HCT116 (cell line): Measurements from ENCODE around the gene KANK4. TPM values are rescaled to one million over a fixed set of nuclear protein-coding genes. Genes with fewer than 3 reads are reported as not detected.

ENCODE experiments used
- ATAC-seq: fragments of 200-7000 bp; cut with Tn5 transposase; 2 replicates; pipeline ENCODE4 v1.9.1; 2020; ENCODE audit warnings: mild to moderate bottlenecking, moderate library complexity
- BruUV-seq: library from RNA; stranded (reverse); fragments of 400-500 nt; replicated peaks from 2 replicates; lab custom pipeline; 2021; lab: Mats Ljungman, UMichigan
- CTCF ChIA-PET: fragments of 300-600 bp; sonication (Branson Sonifier 250); formaldehyde crosslinking; loops from one replicate; lab custom pipeline; 2021; ENCODE audit warnings: antibody characterized with exemption; lab: Charles Lee
- POLR2A ChIA-PET: fragments of 300-600, 350-600 bp; sonication (Branson Sonifier 250); formaldehyde crosslinking; loops from one replicate; lab custom pipeline; 2021; ENCODE audit warnings: antibody characterized with exemption; lab: Charles Lee
- RAD21 ChIA-PET, 2 experiments: fragments of 300-600 bp; sonication (Branson Sonifier 250); formaldehyde crosslinking; loops; one replicate each; lab custom pipeline; 2023; ENCODE audit warnings: low total read pairs in 2 of 2; ENCODE audit not compliant: uncharacterized antibody in 2 of 2, unreplicated experiment in 2 of 2, low non-redundant PET in 1 of 2; lab: Charles Lee
- DNase-seq: peaks from one replicate; pipeline ENCODE4 v3.0.0-alpha.2; 2010; ENCODE audit warnings: low read depth, low spot score
- H2AFZ ChIP-seq: fragments of 200-600 bp; shearing (Covaris generic), sonication (generic); 2 replicates; pipeline ENCODE4 v1.6.1; 2017; ENCODE audit warnings: low read depth, mixed run types, mixed read lengths, antibody characterized with exemption, low read length; ENCODE audit not compliant: poor library complexity, severe bottlenecking
- H3K27ac ChIP-seq: 2 replicates; pipeline ENCODE4 v1.5.1; 2012; ENCODE audit warnings: low read depth, low read length
- H3K27me3 ChIP-seq: fragments of 200-600 bp; sonication (generic); 2 replicates; pipeline ENCODE4 v1.6.1; 2016; ENCODE audit warnings: mixed run types, low read length, mixed read lengths; ENCODE audit not compliant: insufficient read depth
- H3K36me3 ChIP-seq, 2 experiments: fragments of 200-500 bp in 1 of 2; fragments of 200-600 bp in 1 of 2; sonication (Bioruptor generic) in 1 of 2; sonication (generic) in 1 of 2; 2 replicates each; pipeline versions ENCODE4 v1.5.1 to v1.6.1; 2014 to 2016; ENCODE audit warnings: low read length in 2 of 2, inconsistent platforms in 1 of 2, mixed read lengths in 1 of 2, mixed run types in 1 of 2; ENCODE audit not compliant: insufficient read depth in 2 of 2, control insufficient read depth in 1 of 2
- H3K4me1 ChIP-seq, 2 experiments: fragments of 200-600 bp in 1 of 2; sonication (generic) in 1 of 2; 2 replicates each; pipeline versions ENCODE4 v1.5.1 to v1.6.1; 2012 to 2017; ENCODE audit warnings: low read length in 2 of 2, inconsistent platforms in 1 of 2, mild to moderate bottlenecking in 1 of 2, mixed read lengths in 1 of 2, mixed run types in 1 of 2, moderate library complexity in 1 of 2; ENCODE audit not compliant: insufficient read depth in 2 of 2, control insufficient read depth in 1 of 2
- H3K4me2 ChIP-seq: fragments of 200-600 bp; sonication (generic); 2 replicates; pipeline ENCODE4 v1.6.1; 2017; ENCODE audit warnings: mixed run types, low read length, mixed read lengths
- H3K4me3 ChIP-seq, 2 experiments: fragments of 200-600 bp in 1 of 2; sonication (generic) in 1 of 2; replicated peaks in 1 of 2; 2 replicates each; pipeline ENCODE4 v1.5.1; 2011 to 2016; ENCODE audit warnings: low read length in 2 of 2, control low read depth in 1 of 2, low read depth in 1 of 2, mild to moderate bottlenecking in 1 of 2, mixed read lengths in 1 of 2, mixed run types in 1 of 2
- H3K79me2 ChIP-seq: fragments of 200-600 bp; sonication (generic); 2 replicates; pipeline ENCODE4 v1.6.1; 2017; ENCODE audit warnings: mild to moderate bottlenecking, mixed run types, low read length, moderate library complexity, mixed read lengths; ENCODE audit not compliant: insufficient read depth
- H3K9ac ChIP-seq: fragments of 200-600 bp; sonication (generic); 2 replicates; pipeline ENCODE4 v1.6.1; 2016; ENCODE audit warnings: low read length, mixed read lengths
- H3K9me2 ChIP-seq: fragments of 200-600 bp; sonication (generic), shearing (Covaris generic); 2 replicates; pipeline ENCODE4 v1.6.1; 2017; ENCODE audit warnings: mixed run types, mild to moderate bottlenecking, moderate library complexity; ENCODE audit not compliant: insufficient read depth
- H3K9me3 ChIP-seq, 2 experiments: fragments of 200-500 bp in 1 of 2; fragments of 200-600 bp in 1 of 2; sonication (Bioruptor generic) in 1 of 2; sonication (generic) in 1 of 2; 2 replicates each; pipeline ENCODE4 v1.6.1; 2014 to 2017; ENCODE audit warnings: low read length in 2 of 2, mixed read lengths in 2 of 2, inconsistent platforms in 1 of 2, low read depth in 1 of 2, mild to moderate bottlenecking in 1 of 2, mixed run types in 1 of 2, moderate library complexity in 1 of 2; ENCODE audit not compliant: control insufficient read depth in 1 of 2, insufficient read depth in 1 of 2
- H4K20me1 ChIP-seq: fragments of 200-600 bp; sonication (generic), shearing (Covaris generic); 2 replicates; pipeline ENCODE4 v1.6.1; 2017; ENCODE audit warnings: mixed run types, mild to moderate bottlenecking, moderate library complexity; ENCODE audit not compliant: insufficient read depth
- CBX3 ChIP-seq: IDR thresholded peaks from 2 replicates; pipeline ENCODE4 v1.6.1; 2012; ENCODE audit warnings: low read depth
- EZH2 ChIP-seq: fragments of 200-600 bp; sonication (generic); IDR thresholded peaks from 2 replicates; pipeline ENCODE4 v1.6.1; 2017; ENCODE audit warnings: antibody characterized with exemption, mixed run types
- EZH2phosphoT487 ChIP-seq: fragments of 200-600 bp; IDR thresholded peaks from 2 replicates; pipeline ENCODE4 v1.6.1; 2018; ENCODE audit warnings: antibody characterized with exemption, borderline replicate concordance
- FOSL1 ChIP-seq: IDR thresholded peaks from 2 replicates; pipeline ENCODE4 v1.6.1; 2012; ENCODE audit warnings: low read depth
- JUND ChIP-seq: IDR thresholded peaks from 2 replicates; pipeline ENCODE4 v1.6.1; 2012
- POLR2A ChIP-seq: IDR thresholded peaks from 2 replicates; pipeline ENCODE4 v1.7.0; 2011; ENCODE audit warnings: borderline replicate concordance; ENCODE audit not compliant: insufficient read depth, insufficient read length; ENCODE audit errors: extremely low read depth
- POLR2AphosphoS5 ChIP-seq: IDR thresholded peaks from 2 replicates; pipeline ENCODE4 v1.6.1; 2011; ENCODE audit warnings: mild to moderate bottlenecking, low read depth, low read length, moderate library complexity
- RAD21 ChIP-seq: IDR thresholded peaks from 2 replicates; pipeline ENCODE4 v1.6.1; 2012; ENCODE audit warnings: low read depth, mild to moderate bottlenecking
- SIN3A ChIP-seq: IDR thresholded peaks from 2 replicates; pipeline ENCODE4 v1.6.1; 2012; ENCODE audit warnings: low read depth
- SP1 ChIP-seq: IDR thresholded peaks from 2 replicates; pipeline ENCODE4 v1.6.1; 2012; ENCODE audit warnings: low read depth
- TCF7L2 ChIP-seq: IDR thresholded peaks from 2 replicates; pipeline ENCODE4 v1.7.0; 2011; ENCODE audit warnings: borderline replicate concordance, inconsistent platforms; ENCODE audit not compliant: insufficient read depth, insufficient read length; ENCODE audit errors: extremely low read depth
- YY1 ChIP-seq: IDR thresholded peaks from 2 replicates; pipeline ENCODE4 v1.6.1; 2011; ENCODE audit warnings: low read length, low read depth, moderate library complexity, mild to moderate bottlenecking; ENCODE audit not compliant: insufficient replicate concordance; ENCODE audit errors: extremely low read depth
- ZBTB33 ChIP-seq: IDR thresholded peaks from 2 replicates; pipeline ENCODE4 v1.6.1; 2011; ENCODE audit warnings: mild to moderate bottlenecking, low read length, moderate library complexity; ENCODE audit not compliant: insufficient replicate concordance; ENCODE audit errors: extremely low read depth
- intact Hi-C: fragments of 100-400 bp; cut with micrococcal nuclease; formaldehyde crosslinking; loops from 2 replicates; pipeline ENCODE4 v1.10.0; 2022
- total RNA-seq: library from RNA; stranded (reverse); gene quantifications from one replicate; pipeline ENCODE4 v1.2.1, GENCODE V29; 2021; ENCODE audit not compliant: unreplicated experiment

Gene KANK4
- total RNA-seq, 1 experiment from 2014 or later: not detected

GRCh38 chr1:62356257-62356835 lies 37.1 kb upstream of the KANK4 start:
- intact Hi-C loops: no loop called here
- H3K9ac ChIP-seq: no peak overlapping the region
- no peak overlapping the region for H3K27ac ChIP-seq
- H3K4me1 ChIP-seq: peaks cover 0 to 6% of the 10 kb centered on the region in 2 experiments; a peak in 1 of 4 replicates
- no peaks in the 10 kb centered on the region for H3K27me3 ChIP-seq
- H3K4me2 ChIP-seq: no peak overlapping the region
- no peaks in the 10 kb centered on the region for H3K9me2 ChIP-seq
- BruUV-seq: no TSS peak
- TF ChIP-seq SIN3A (no peak), JUND (peak; percentile 69), CBX3 (peak; percentile 78; the same call in 1 of the 2 replicates), SP1 (0 out of 2 replicates have a peak, but pooled peaks have one; percentile 23), FOSL1 (peak; percentile 67)
- TF ChIP-seq, all 23 proteins: peak for 4
- no peak overlapping the region for H2AFZ ChIP-seq
- ATAC-seq (peak; percentile 60; the same call in 1 of the 2 replicates), DNase-seq (peak; percentile 19)
- CTCF ChIA-PET: no interaction called here
- H3K9me3 ChIP-seq: no peaks in the 10 kb centered on the region
- RAD21 ChIA-PET: no interaction called here
- H3K36me3 ChIP-seq: no peaks in the 10 kb centered on the region
- H3K4me3 ChIP-seq: no peak overlapping the region
- no peaks in the 10 kb centered on the region for H4K20me1 ChIP-seq
- POLR2A ChIA-PET: no interaction called here
- H3K79me2 ChIP-seq: no peaks in the 10 kb centered on the region

GRCh38 chr1:62355095-62355494 lies 35.9 kb upstream of the KANK4 start:
- no peak for TF ChIP-seq TCF7L2
- no peak for TF ChIP-seq JUND
- no peak for TF ChIP-seq FOSL1
- TF ChIP-seq POLR2A: no peak
- no peak for TF ChIP-seq EZH2phosphoT487
- TF ChIP-seq CBX3: no peak
- no peak for TF ChIP-seq EZH2
- no peak for TF ChIP-seq ZBTB33
- no peak for TF ChIP-seq SIN3A
- no peak for TF ChIP-seq YY1
- no peak for TF ChIP-seq RAD21
- no peak for TF ChIP-seq POLR2AphosphoS5
- no peak for TF ChIP-seq SP1
- BruUV-seq: no TSS peak
- ATAC-seq (no peak), DNase-seq (no peak)
- POLR2A ChIA-PET: no interaction called here
- Histone ChIP-seq H2AFZ (no peak overlapping the region), H3K4me3 (no peak overlapping the region), H3K27ac (no peak overlapping the region), H3K79me2 (no peaks in the 10 kb centered on the region), H3K9me2 (no peaks in the 10 kb centered on the region), H3K27me3 (no peaks in the 10 kb centered on the region), H3K9me3 (no peaks in the 10 kb centered on the region), H3K36me3 (no peaks in the 10 kb centered on the region), H3K9ac (no peak overlapping the region), H4K20me1 (no peaks in the 10 kb centered on the region), H3K4me2 (no peak overlapping the region), H3K4me1 (peaks cover 0 to 6% of the 10 kb centered on the region in 2 experiments; a peak in 1 of 4 replicates)
- intact Hi-C loops: no loop called here
- CTCF ChIA-PET: no interaction called here
- RAD21 ChIA-PET: no interaction called here
